Uterus (tissue), 2 donors: ENCODE results near the gene ADAMTS14.

Experiments used
- POLR2A ChIP-seq, 2 donors: fragments of 450-650 bp; IDR thresholded peaks; one replicate each; pipeline ENCODE4 v1.6.1; 2016; ENCODE audit warnings: antibody characterized with exemption in 2 of 2, mild to moderate bottlenecking in 1 of 2, moderate library complexity in 1 of 2
- TF ChIP-seq, protein P1 (sequence below), 4 experiments: fragments of 200-600 bp in 2 of 4; fragments of 450-650 bp in 2 of 4; sonication (generic) in 2 of 4; IDR thresholded peaks; one replicate each; pipeline ENCODE4 v1.5.1; 2016 to 2019; ENCODE audit warnings: antibody characterized with exemption in 4 of 4, mild to moderate bottlenecking in 2 of 4, moderate library complexity in 1 of 4

GRCh38 chr10:70730955-70731354 is 58.6 kb downstream of the ADAMTS14 start:
- no peak for TF ChIP-seq POLR2A (IDR thresholded peaks at IDR 0.05)
- TF ChIP-seq, protein P1, sequence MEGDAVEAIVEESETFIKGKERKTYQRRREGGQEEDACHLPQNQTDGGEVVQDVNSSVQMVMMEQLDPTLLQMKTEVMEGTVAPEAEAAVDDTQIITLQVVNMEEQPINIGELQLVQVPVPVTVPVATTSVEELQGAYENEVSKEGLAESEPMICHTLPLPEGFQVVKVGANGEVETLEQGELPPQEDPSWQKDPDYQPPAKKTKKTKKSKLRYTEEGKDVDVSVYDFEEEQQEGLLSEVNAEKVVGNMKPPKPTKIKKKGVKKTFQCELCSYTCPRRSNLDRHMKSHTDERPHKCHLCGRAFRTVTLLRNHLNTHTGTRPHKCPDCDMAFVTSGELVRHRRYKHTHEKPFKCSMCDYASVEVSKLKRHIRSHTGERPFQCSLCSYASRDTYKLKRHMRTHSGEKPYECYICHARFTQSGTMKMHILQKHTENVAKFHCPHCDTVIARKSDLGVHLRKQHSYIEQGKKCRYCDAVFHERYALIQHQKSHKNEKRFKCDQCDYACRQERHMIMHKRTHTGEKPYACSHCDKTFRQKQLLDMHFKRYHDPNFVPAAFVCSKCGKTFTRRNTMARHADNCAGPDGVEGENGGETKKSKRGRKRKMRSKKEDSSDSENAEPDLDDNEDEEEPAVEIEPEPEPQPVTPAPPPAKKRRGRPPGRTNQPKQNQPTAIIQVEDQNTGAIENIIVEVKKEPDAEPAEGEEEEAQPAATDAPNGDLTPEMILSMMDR (IDR thresholded peaks at IDR 0.05): no peak
